Vagina (tissue), 2 donors: ENCODE measurements around the gene HOXD12.
A peak's percentile ranks its signal among the peaks of the same experiment; 100 is the strongest.

Experiments used
- POLR2A ChIP-seq, 2 donors: fragments of 450-650 bp; IDR thresholded peaks; one replicate each; pipeline ENCODE4 v1.6.1; 2017; ENCODE audit warnings: antibody characterized with exemption in 2 of 2, mild to moderate bottlenecking in 2 of 2, moderate library complexity in 2 of 2
- POLR2AphosphoS5 ChIP-seq, 2 donors: sonication (generic); formaldehyde crosslinking; IDR thresholded peaks; one replicate each; pipeline ENCODE4 v1.9.0; 2017; ENCODE audit warnings: antibody characterized with exemption in 2 of 2, mild to moderate bottlenecking in 2 of 2, low read depth in 1 of 2; ENCODE audit not compliant: insufficient read depth in 1 of 2
- TF ChIP-seq, protein P1 (sequence below), 3 experiments: fragments of 450-650 bp in 2 of 3; fragments of 200-600 bp in 1 of 3; sonication (generic) in 1 of 3; IDR thresholded peaks; one replicate each; pipeline ENCODE4 v1.5.1; 2017 to 2019; ENCODE audit warnings: antibody characterized with exemption in 3 of 3, mild to moderate bottlenecking in 2 of 3, moderate library complexity in 2 of 3

DNA sequence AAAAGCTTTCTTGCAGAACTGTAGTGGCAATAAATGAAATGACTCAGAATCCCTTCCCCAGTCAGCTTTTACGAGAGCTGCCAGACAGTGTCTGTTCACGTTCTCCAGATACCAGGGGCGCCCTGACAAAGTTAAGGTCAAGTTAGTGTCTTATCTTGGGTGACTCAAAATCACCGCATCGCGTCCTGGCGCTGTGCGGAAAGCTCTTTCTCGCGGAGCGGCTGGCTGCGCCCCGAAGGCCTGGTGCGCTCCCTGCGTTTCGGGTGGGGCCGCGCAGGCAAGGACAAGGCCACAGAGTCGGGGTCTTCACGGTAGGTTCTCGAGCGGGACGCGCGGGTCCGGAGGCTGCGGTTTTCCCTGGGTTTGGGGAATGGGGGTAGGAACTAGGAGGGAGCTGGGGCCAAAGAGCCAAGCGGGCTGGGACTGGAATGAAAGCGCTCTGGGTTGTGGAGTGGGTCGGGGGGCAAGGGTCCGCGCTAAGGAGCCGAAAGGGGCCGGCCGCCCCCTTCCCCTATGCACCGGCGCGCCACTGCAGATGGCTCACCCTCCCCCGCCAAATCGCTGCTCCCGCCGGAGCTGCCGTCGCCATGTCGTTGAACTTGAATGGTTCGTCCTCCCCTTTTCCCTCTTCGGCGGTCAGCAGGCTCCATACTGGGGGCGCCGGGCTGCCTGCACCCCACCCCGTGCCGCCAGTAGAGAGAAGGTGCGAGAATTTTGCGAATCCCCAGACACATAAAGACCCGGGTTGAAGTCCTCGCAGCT lies 4.9 kb downstream of the HOXD12 start:
- TF ChIP-seq, protein P1, sequence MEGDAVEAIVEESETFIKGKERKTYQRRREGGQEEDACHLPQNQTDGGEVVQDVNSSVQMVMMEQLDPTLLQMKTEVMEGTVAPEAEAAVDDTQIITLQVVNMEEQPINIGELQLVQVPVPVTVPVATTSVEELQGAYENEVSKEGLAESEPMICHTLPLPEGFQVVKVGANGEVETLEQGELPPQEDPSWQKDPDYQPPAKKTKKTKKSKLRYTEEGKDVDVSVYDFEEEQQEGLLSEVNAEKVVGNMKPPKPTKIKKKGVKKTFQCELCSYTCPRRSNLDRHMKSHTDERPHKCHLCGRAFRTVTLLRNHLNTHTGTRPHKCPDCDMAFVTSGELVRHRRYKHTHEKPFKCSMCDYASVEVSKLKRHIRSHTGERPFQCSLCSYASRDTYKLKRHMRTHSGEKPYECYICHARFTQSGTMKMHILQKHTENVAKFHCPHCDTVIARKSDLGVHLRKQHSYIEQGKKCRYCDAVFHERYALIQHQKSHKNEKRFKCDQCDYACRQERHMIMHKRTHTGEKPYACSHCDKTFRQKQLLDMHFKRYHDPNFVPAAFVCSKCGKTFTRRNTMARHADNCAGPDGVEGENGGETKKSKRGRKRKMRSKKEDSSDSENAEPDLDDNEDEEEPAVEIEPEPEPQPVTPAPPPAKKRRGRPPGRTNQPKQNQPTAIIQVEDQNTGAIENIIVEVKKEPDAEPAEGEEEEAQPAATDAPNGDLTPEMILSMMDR (IDR thresholded peaks at IDR 0.05): no peak
- TF ChIP-seq POLR2A (IDR thresholded peaks at IDR 0.05) (peak in 1 of 2 donors; percentile 29), POLR2AphosphoS5 (IDR thresholded peaks at IDR 0.05; ENCODE audit: insufficient read depth in 1 of 2, low read depth in 1 of 2) (peak in 1 of 2 donors; percentile 66)
